ENCODE measurements around the gene PPIG.
"Not testable (repeated sequence)": the region's sequence is repeated elsewhere in the genome, so short reads cannot be mapped to it uniquely, and the experiment has no call there.

The PPIG gene

GRCh38 chr2:169584005-169584877, at the start of gene PPIG:
TSS of gene PPIG (plus strand) at chr2:169584351. CDS start at chr2:169604042, 19,691 bp downstream.
- DNase-seq, result peak; percentile 87

GRCh38 chr2:169539460-169539859, 44.7 kb upstream of the PPIG start:
- DNase-seq, result not testable (repeated sequence)

GRCh38 chr2:169540146-169540545, 44.0 kb upstream of the PPIG start:
- DNase-seq, result no peak

- DNase-seq, result no peak
Observed at GRCh38 chr2:169542433-169542832, 41.7 kb upstream of the PPIG start.

- DNase-seq, result no peak
Observed at GRCh38 chr2:169546756-169547155, 37.4 kb upstream of the PPIG start.

- DNase-seq, result no peak
Observed at GRCh38 chr2:169561364-169561763, 22.8 kb upstream of the PPIG start.

- not testable (repeated sequence) for DNase-seq
Observed at GRCh38 chr2:169562084-169562483, 22.1 kb upstream of the PPIG start.

GRCh38 chr2:169562519-169562918, 21.6 kb upstream of the PPIG start:
- no peak for DNase-seq

GRCh38 chr2:169565686-169566085, 18.5 kb upstream of the PPIG start:
- DNase-seq, result no peak

GRCh38 chr2:169569948-169570347, 14.2 kb upstream of the PPIG start:
- DNase-seq, result no peak

- not testable (repeated sequence) for DNase-seq
Observed at GRCh38 chr2:169570752-169571151, 13.4 kb upstream of the PPIG start.

- no peak for DNase-seq
Observed at GRCh38 chr2:169571571-169571970, 12.6 kb upstream of the PPIG start.

GRCh38 chr2:169572189-169572588, 12.0 kb upstream of the PPIG start:
- DNase-seq, result no peak

- DNase-seq, result no peak
Observed at GRCh38 chr2:169572821-169573159, 11.4 kb upstream of the PPIG start.

GRCh38 chr2:169573160-169573973, 10.8 kb upstream of the PPIG start, which contains the start of gene FASTKD1:
TSS of gene FASTKD1 (minus strand) at chr2:169573865. CDS start at chr2:169572029, 1,836 bp downstream.
- DNase-seq, result peak; percentile 85

- no peak for DNase-seq
Observed at GRCh38 chr2:169573974-169574299, 10.2 kb upstream of the PPIG start.

- DNase-seq, result not testable (repeated sequence)
Observed at GRCh38 chr2:169574539-169574938, 9.6 kb upstream of the PPIG start.

- not testable (repeated sequence) for DNase-seq
Observed at GRCh38 chr2:169575264-169575663, 8.9 kb upstream of the PPIG start.

GRCh38 chr2:169579044-169579443, 5.1 kb upstream of the PPIG start:
- no peak for DNase-seq

GRCh38 chr2:169582552-169583266, 1.4 kb upstream of the PPIG start:
- DNase-seq, result not testable (repeated sequence)

- DNase-seq, result no peak
Observed at GRCh38 chr2:169583518-169583917, 633 bp upstream of the PPIG start.

- DNase-seq, result no peak
Observed at GRCh38 chr2:169585673-169586072, 1.5 kb downstream of the PPIG start.

GRCh38 chr2:169590804-169591203, 6.7 kb downstream of the PPIG start:
- no peak for DNase-seq

Data from stimulated activated CD4-positive, alpha-beta T cell treated with anti-CD3 and anti-CD28 coated beads, Interleukin-4, amount 100 ng/mL, for 1 hour (primary cell).